Inferior parietal cortex (tissue), 1 donor: ENCODE results near the gene CYP3A4.
"Not testable (repeated sequence)": the region's sequence is repeated elsewhere in the genome, so short reads cannot be mapped to it uniquely, and the experiment has no call there.

Source experiments
- DNase-seq: peaks from one replicate; pipeline ENCODE4 v3.0.0-alpha.2; 2016; ENCODE audit errors: extremely low spot score

CYP3A4 gene

GRCh38 chr7:99752356-99752755 lies 31.6 kb downstream of the CYP3A4 start:
- no peak for DNase-seq

- not testable (repeated sequence) for DNase-seq
Measured at GRCh38 chr7:99751322-99752052, 32.5 kb downstream of the CYP3A4 start.

- DNase-seq = no peak
Measured at GRCh38 chr7:99748846-99749579, 35.0 kb downstream of the CYP3A4 start.

GRCh38 chr7:99746915-99747314 lies 37.1 kb downstream of the CYP3A4 start:
- DNase-seq = not testable (repeated sequence)

GRCh38 chr7:99745395-99745794 lies 38.6 kb downstream of the CYP3A4 start:
- DNase-seq = not testable (repeated sequence)

- no peak for DNase-seq
Measured at GRCh38 chr7:99742737-99743394, 41.1 kb downstream of the CYP3A4 start.

- DNase-seq = no peak
Measured at GRCh38 chr7:99741441-99741795, 42.6 kb downstream of the CYP3A4 start.

- DNase-seq = no peak
Measured at GRCh38 chr7:99740573-99741440, 43.2 kb downstream of the CYP3A4 start.

GRCh38 chr7:99739699-99740572 lies 44.0 kb downstream of the CYP3A4 start:
- DNase-seq = no peak

GRCh38 chr7:99737726-99738125 lies 46.3 kb downstream of the CYP3A4 start:
- DNase-seq = no peak

- DNase-seq = not testable (repeated sequence)
Measured at GRCh38 chr7:99736667-99737066, 47.3 kb downstream of the CYP3A4 start.

GRCh38 chr7:99734987-99735386 lies 49.0 kb downstream of the CYP3A4 start, which contains the start of gene CYP3A7:
Gene CYP3A7 (minus strand): TSS chr7:99735196. CDS start chr7:99735093, 103 bp downstream.
- no peak for DNase-seq

GRCh38 chr7:99733448-99733847 lies 50.5 kb downstream of the CYP3A4 start:
- DNase-seq = no peak

GRCh38 chr7:99733003-99733402 lies 51.0 kb downstream of the CYP3A4 start:
- no peak for DNase-seq

GRCh38 chr7:99731638-99732374 lies 52.2 kb downstream of the CYP3A4 start:
- no peak for DNase-seq

- no peak for DNase-seq
Measured at GRCh38 chr7:99730992-99731391, 53.0 kb downstream of the CYP3A4 start.

- no peak for DNase-seq
Measured at GRCh38 chr7:99730238-99730810, 53.7 kb downstream of the CYP3A4 start.

GRCh38 chr7:99729486-99730237 lies 54.3 kb downstream of the CYP3A4 start:
- DNase-seq = no peak

GRCh38 chr7:99728615-99729014 lies 55.4 kb downstream of the CYP3A4 start:
- DNase-seq = no peak
